H1 (cell line): ENCODE measurements around the gene MAML3. TPM values are rescaled to one million over a fixed set of nuclear protein-coding genes. Genes with fewer than 3 reads are reported as not detected.

ENCODE experiments used
- CTCF ChIA-PET: fragments of 300-600 bp; sonication (Branson Sonifier 250); formaldehyde crosslinking; loops from one replicate; lab custom pipeline; 2021; ENCODE audit not compliant: partially characterized antibody; lab: Charles Lee
- POLR2A ChIA-PET: fragments of 300-600 bp; sonication (Branson Sonifier 250); formaldehyde crosslinking; loops from one replicate; lab custom pipeline; 2021; ENCODE audit warnings: inconsistent platforms; ENCODE audit not compliant: partially characterized antibody; lab: Charles Lee
- DNase-seq, 2 experiments: peaks; one replicate each; pipeline versions ENCODE4 v3.0.0 to v3.0.0-alpha.2; 2010 to 2022; ENCODE audit warnings: low spot score in 2 of 2, low read depth in 1 of 2, mixed read lengths in 1 of 2
- FAIRE-seq: peaks from 2 replicates; lab custom pipeline; 2011; peaks lifted over from hg19 to GRCh38; lab: Jason Lieb, UNC
- H2AFZ ChIP-seq: 2 replicates; pipeline ENCODE4 v1.8.1; 2012; ENCODE audit warnings: low read length, inconsistent platforms
- H2AK5ac ChIP-seq: 2 replicates; pipeline ENCODE4 v1.6.1; 2013; ENCODE audit warnings: low read depth, low read length
- H2BK120ac ChIP-seq: replicated peaks from 2 replicates; pipeline ENCODE3; 2013; ENCODE audit warnings: low read depth, low read length, inconsistent platforms
- H2BK12ac ChIP-seq: 2 replicates; pipeline ENCODE4 v1.6.1; 2013; ENCODE audit warnings: low read depth, low read length
- H2BK15ac ChIP-seq: 2 replicates; pipeline ENCODE4 v1.6.1; 2013; ENCODE audit warnings: low read length
- H2BK20ac ChIP-seq: 2 replicates; pipeline ENCODE4 v1.6.1; 2013; ENCODE audit warnings: low read length
- H2BK5ac ChIP-seq: 2 replicates; pipeline ENCODE4 v1.6.1; 2013; ENCODE audit warnings: low read depth, low read length
- H3K14ac ChIP-seq: 2 replicates; pipeline ENCODE4 v1.6.1; 2013; ENCODE audit warnings: inconsistent platforms; ENCODE audit not compliant: insufficient read length
- H3K18ac ChIP-seq: 2 replicates; pipeline ENCODE4 v1.6.1; 2013; ENCODE audit warnings: low read length; ENCODE audit errors: extremely low read depth
- H3K23ac ChIP-seq: 2 replicates; pipeline ENCODE4 v1.6.1; 2013; ENCODE audit warnings: inconsistent platforms; ENCODE audit not compliant: insufficient read length
- H3K23me2 ChIP-seq: 2 replicates; pipeline ENCODE4 v1.6.1; 2013; ENCODE audit warnings: low read depth, low read length
- H3K27ac ChIP-seq: 2 replicates; pipeline ENCODE4 v1.6.1; 2011; ENCODE audit warnings: low read depth, low read length, inconsistent platforms
- H3K27me3 ChIP-seq, 4 experiments: replicated peaks in 1 of 4; 1 replicate in 1 of 4; 2 replicates in 3 of 4; pipeline versions ENCODE4 v1.6.1 to v1.8.1; 2011 to 2013; ENCODE audit warnings: low read length in 3 of 4, mild to moderate bottlenecking in 3 of 4, inconsistent platforms in 2 of 4, mixed read lengths in 2 of 4, moderate library complexity in 1 of 4; ENCODE audit not compliant: control insufficient read depth in 3 of 4, insufficient read depth in 3 of 4; ENCODE audit errors: extremely low read depth in 1 of 4
- H3K36me3 ChIP-seq, 4 experiments: 2 replicates each; pipeline versions ENCODE4 v1.6.1 to v1.8.1; 2011 to 2013; ENCODE audit warnings: mild to moderate bottlenecking in 4 of 4, low read length in 3 of 4, moderate library complexity in 2 of 4, control low read depth in 1 of 4, inconsistent platforms in 1 of 4; ENCODE audit not compliant: insufficient read depth in 4 of 4, control insufficient read depth in 2 of 4
- H3K4ac ChIP-seq: replicated peaks from 2 replicates; pipeline ENCODE3; 2013; ENCODE audit warnings: low read length, low read depth, mixed read lengths, inconsistent platforms; ENCODE audit not compliant: insufficient read length
- H3K4me1 ChIP-seq, 4 experiments: replicated peaks in 1 of 4; 1 replicate in 1 of 4; 2 replicates in 3 of 4; pipeline versions ENCODE4 v1.6.1 to v1.8.1; 2011 to 2013; ENCODE audit warnings: low read length in 3 of 4, inconsistent platforms in 2 of 4, mixed read lengths in 1 of 4; ENCODE audit not compliant: insufficient read depth in 4 of 4, control insufficient read depth in 3 of 4
- H3K4me2 ChIP-seq, 2 experiments: 2 replicates each; pipeline versions ENCODE4 v1.6.1 to v1.8.1; 2011 to 2013; ENCODE audit warnings: low read depth in 2 of 2, low read length in 2 of 2, control low read depth in 1 of 2, inconsistent platforms in 1 of 2, mild to moderate bottlenecking in 1 of 2; ENCODE audit not compliant: insufficient read depth in 1 of 2
- H3K4me3 ChIP-seq, 4 experiments: fragments of 200-600, 300-600 bp in 1 of 4; sonication (generic), shearing (Covaris generic), sonication (Bioruptor Twin) in 1 of 4; 2 replicates each; pipeline versions ENCODE4 v1.5.1 to v1.8.1; 2011 to 2016; ENCODE audit warnings: low read length in 4 of 4, low read depth in 3 of 4, control low read depth in 2 of 4, inconsistent platforms in 2 of 4, mild to moderate bottlenecking in 2 of 4, mixed read lengths in 1 of 4, moderate library complexity in 1 of 4; ENCODE audit not compliant: insufficient read depth in 2 of 4; ENCODE audit errors: extremely low read depth in 1 of 4
- H3K56ac ChIP-seq: replicated peaks from 2 replicates; pipeline ENCODE3; 2013; ENCODE audit warnings: low read depth, mild to moderate bottlenecking, mixed read lengths, low read length, inconsistent platforms; ENCODE audit not compliant: insufficient read length
- H3K79me1 ChIP-seq: 2 replicates; pipeline ENCODE4 v1.6.1; 2013; ENCODE audit warnings: low read depth, low read length, control low read depth
- H3K79me2 ChIP-seq, 2 experiments: 2 replicates each; pipeline versions ENCODE4 v1.6.1 to v1.8.1; 2012 to 2013; ENCODE audit warnings: low read length in 2 of 2, mild to moderate bottlenecking in 2 of 2, inconsistent platforms in 1 of 2; ENCODE audit not compliant: insufficient read depth in 2 of 2, control insufficient read depth in 1 of 2
- H3K9ac ChIP-seq, 4 experiments: replicated peaks in 1 of 4; 1 replicate in 1 of 4; 2 replicates in 3 of 4; pipeline versions ENCODE4 v1.6.1 to v1.8.1; 2011 to 2013; ENCODE audit warnings: low read depth in 3 of 4, low read length in 3 of 4, control low read depth in 2 of 4, mild to moderate bottlenecking in 2 of 4, moderate library complexity in 2 of 4, inconsistent platforms in 1 of 4; ENCODE audit errors: extremely low read depth in 1 of 4
- H3K9me3 ChIP-seq, 2 experiments: 2 replicates each; pipeline versions ENCODE4 v1.6.1 to v1.8.1; 2012 to 2013; ENCODE audit warnings: mild to moderate bottlenecking in 2 of 2, moderate library complexity in 2 of 2, control low read depth in 1 of 2, inconsistent platforms in 1 of 2, low read depth in 1 of 2, low read length in 1 of 2, mixed read lengths in 1 of 2; ENCODE audit not compliant: insufficient read depth in 2 of 2
- H4K20me1 ChIP-seq, 2 experiments: replicated peaks in 1 of 2; 2 replicates each; pipeline versions ENCODE3 to v1.8.1; 2011 to 2013; ENCODE audit warnings: inconsistent platforms in 2 of 2, low read length in 2 of 2, mild to moderate bottlenecking in 1 of 2; ENCODE audit not compliant: insufficient read depth in 2 of 2, control insufficient read depth in 1 of 2
- H4K5ac ChIP-seq: 2 replicates; pipeline ENCODE4 v1.6.1; 2013; ENCODE audit warnings: low read length, low read depth, mixed read lengths, inconsistent platforms; ENCODE audit not compliant: insufficient read length
- H4K8ac ChIP-seq: 2 replicates; pipeline ENCODE4 v1.8.0; 2013; ENCODE audit warnings: mild to moderate bottlenecking, moderate library complexity, low read length, inconsistent platforms; ENCODE audit not compliant: insufficient read depth; ENCODE audit errors: extremely low read depth
- H4K91ac ChIP-seq: replicated peaks from 2 replicates; pipeline ENCODE3; 2013; ENCODE audit warnings: low read length, mixed read lengths, inconsistent platforms; ENCODE audit not compliant: insufficient read length
- CBX8 ChIP-seq: fragments of 300-800, 300-1000 bp; sonication (generic); IDR thresholded peaks from 2 replicates; pipeline ENCODE4 v1.7.1; 2016; ENCODE audit warnings: low read depth, low read length, borderline replicate concordance
- CTBP2 ChIP-seq: IDR thresholded peaks from 2 replicates; pipeline ENCODE4 v1.7.0; 2011; ENCODE audit warnings: borderline replicate concordance, mild to moderate bottlenecking, moderate library complexity, mixed read lengths, low read length; ENCODE audit not compliant: insufficient read depth, insufficient read length
- EGR1 ChIP-seq: IDR thresholded peaks from 2 replicates; pipeline ENCODE4 v1.6.1; 2011; ENCODE audit warnings: low read depth, low read length, borderline replicate concordance
- HDAC6 ChIP-seq: IDR thresholded peaks from one replicate; pipeline ENCODE4 v1.7.1; 2012; ENCODE audit warnings: low read depth, mild to moderate bottlenecking, inconsistent platforms, low read length, moderate library complexity
- POLR2A ChIP-seq, 2 experiments: IDR thresholded peaks; 1 replicate in 1 of 2; 2 replicates in 1 of 2; pipeline ENCODE4 v1.6.1; 2011; ENCODE audit warnings: low read depth in 2 of 2, low read length in 2 of 2, mild to moderate bottlenecking in 2 of 2; ENCODE audit errors: control extremely low read depth in 1 of 2
- RAD21 ChIP-seq, 2 experiments: IDR thresholded peaks in 1 of 2; conservative IDR thresholded peaks in 1 of 2; 2 replicates each; pipeline ENCODE4 v1.6.1; 2011; ENCODE audit warnings: low read depth in 2 of 2, low read length in 2 of 2, improper control_type of control experiment in 1 of 2, inconsistent platforms in 1 of 2, mild to moderate bottlenecking in 1 of 2, moderate library complexity in 1 of 2
- SAP30 ChIP-seq: fragments of 300-600 bp; sonication (generic); IDR thresholded peaks from 2 replicates; pipeline ENCODE4 v1.7.1; 2012; ENCODE audit warnings: low read length, moderate library complexity, mild to moderate bottlenecking, inconsistent platforms; ENCODE audit not compliant: insufficient read depth, insufficient replicate concordance
- SIN3A ChIP-seq, 2 experiments: IDR thresholded peaks in 1 of 2; conservative IDR thresholded peaks in 1 of 2; 2 replicates each; pipeline ENCODE4 v1.6.1; 2011 to 2012; ENCODE audit warnings: low read length in 2 of 2, improper control_type of control experiment in 1 of 2, low read depth in 1 of 2, mild to moderate bottlenecking in 1 of 2
- SIRT6 ChIP-seq: IDR thresholded peaks from one replicate; pipeline ENCODE4 v1.7.1; 2012; ENCODE audit warnings: low read length, inconsistent platforms
- TAF1 ChIP-seq: IDR thresholded peaks from 2 replicates; pipeline ENCODE4 v1.6.1; 2011; ENCODE audit warnings: mild to moderate bottlenecking, low read depth, low read length
- TEAD4 ChIP-seq: IDR thresholded peaks from 2 replicates; pipeline ENCODE4 v1.6.1; 2012; ENCODE audit warnings: low read depth, low read length, inconsistent platforms, mixed read lengths
- WGBS, 2 experiments: shearing (Covaris generic) in 1 of 2; methylation state at CpG; one replicate each; pipeline versions ENCODE4 v1.1.6 to v1.1.7; 2013 to 2015; ENCODE audit warnings: low lambda C conversion rate in 2 of 2, mixed read lengths in 2 of 2, inconsistent platforms in 1 of 2, low coverage in 1 of 2, missing lambda C conversion rate in 1 of 2; ENCODE audit not compliant: insufficient replicate concordance in 2 of 2, insufficient coverage in 1 of 2, insufficient read length in 1 of 2; ENCODE audit errors: extremely low coverage in 1 of 2, missing lambda C conversion rate in 1 of 2; 5-methylcytosine and 5-hydroxymethylcytosine counted together
- polyA plus RNA-seq, 7 experiments: library from polyadenylated mRNA; depleted of rRNA in 3 of 7; stranded (reverse) in 5 of 7; unstranded in 2 of 7; fragments of >200 nt in 5 of 7; fragments of 200-250 nt in 2 of 7; gene quantifications; 1 replicate in 5 of 7; 2 replicates in 1 of 7; 4 replicates in 1 of 7; pipeline versions ENCODE4 v1.2.1 to v1.2.3, GENCODE V29; 2011 to 2013; ENCODE audit warnings: missing spikeins in 2 of 7, mixed read lengths in 2 of 7
- total RNA-seq: library from RNA; stranded (reverse); fragmentation: NEBNext Ultra II Directional; extraction: Animal tissue kit (Norgen Biotek cat#: 25700); gene quantifications from 2 replicates; pipeline ENCODE4 v1.2.1, GENCODE V29; 2021
- TF ChIP-seq, protein P1 (sequence below): IDR thresholded peaks from 2 replicates; pipeline ENCODE4 v1.6.1; 2012; ENCODE audit warnings: inconsistent platforms

MAML3 gene
- total and polyA plus RNA-seq, 2 of the 8 experiments (the other 6 are each of a cell fraction or from before 2014, with no cell fraction given): 2.1 to 5.7 TPM

GRCh38 chr4:140019619-140020347 lies 134.2 kb downstream of the MAML3 start:
- Histone ChIP-seq H4K91ac (no peak overlapping the region), H3K4me2 (no peak overlapping the region), H3K23me2 (no peaks in the 10 kb centered on the region), H3K79me2 (no peaks in the 10 kb centered on the region), H2BK120ac (no peak overlapping the region), H3K27ac (no peak overlapping the region), H3K27me3 (no peaks in the 10 kb centered on the region), H4K5ac (no peak overlapping the region), H2BK20ac (no peak overlapping the region), H4K8ac (no peak overlapping the region), H3K18ac (no peak overlapping the region), H3K36me3 (no peaks in the 10 kb centered on the region), H3K9ac (no peak overlapping the region), H3K9me3 (peaks cover 0 to 4% of the 10 kb centered on the region in 2 experiments; a peak in 1 of 4 replicates), H3K56ac (no peak overlapping the region), H3K23ac (no peak overlapping the region), H2BK12ac (no peak overlapping the region), H2BK5ac (no peak overlapping the region), H2BK15ac (no peak overlapping the region), H3K4ac (no peak overlapping the region), H2AK5ac (no peak overlapping the region), H3K79me1 (no peaks in the 10 kb centered on the region), H3K4me1 (no peaks in the 10 kb centered on the region; a peak in 1 of 7 replicates), H4K20me1 (no peaks in the 10 kb centered on the region), H2AFZ (no peak overlapping the region), H3K4me3 (no peak overlapping the region), H3K14ac (no peak overlapping the region)
- DNase-seq: no peak
- POLR2A ChIA-PET: interaction anchor here (1.0 kb wide), 1 partner anchor 131 kb away, joined by 3 read pairs; no protein-coding TSS in a partner anchor
- 93% methylated on average over 3 of the region's 3 CpGs; no CpG with 5 or more reads in 1 of the 2 experiments for WGBS, 2 experiments
- TF ChIP-seq TEAD4 (no peak), POLR2A (IDR thresholded peaks at IDR 0.05; ENCODE audit: control extremely low read depth in 1 of 2, low read depth in 2 of 2, low read length in 2 of 2) (no peak), SIN3A (conservative IDR thresholded peaks at IDR 0.05 in 1 of 2, IDR thresholded peaks at IDR 0.05 in 1 of 2; ENCODE audit: low read depth in 1 of 2, low read length in 2 of 2) (no peak), RAD21 (IDR thresholded peaks at IDR 0.05 in 1 of 2, conservative IDR thresholded peaks at IDR 0.05 in 1 of 2; ENCODE audit: low read depth in 2 of 2, low read length in 2 of 2) (no peak), CTBP2 (no peak), CBX8 (no peak), SAP30 (no peak), EGR1 (no peak), HDAC6 (no peak), TAF1 (no peak), SIRT6 (no peak)
- TF ChIP-seq, protein P1, sequence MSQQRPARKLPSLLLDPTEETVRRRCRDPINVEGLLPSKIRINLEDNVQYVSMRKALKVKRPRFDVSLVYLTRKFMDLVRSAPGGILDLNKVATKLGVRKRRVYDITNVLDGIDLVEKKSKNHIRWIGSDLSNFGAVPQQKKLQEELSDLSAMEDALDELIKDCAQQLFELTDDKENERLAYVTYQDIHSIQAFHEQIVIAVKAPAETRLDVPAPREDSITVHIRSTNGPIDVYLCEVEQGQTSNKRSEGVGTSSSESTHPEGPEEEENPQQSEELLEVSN: no peak
- no peak for FAIRE-seq
- CTCF ChIA-PET: interaction anchor here (0.6 to 1.3 kb wide), 9 partner anchors 27 to 413 kb away, joined by 3 to 4 read pairs (median 3); no protein-coding TSS in a partner anchor
